Upper lobe of left lung (tissue), 6 donors: ENCODE results near the gene DPYD. TPM values are rescaled to one million over a fixed set of nuclear protein-coding genes. Genes with fewer than 3 reads are reported as not detected.

Source experiments
- ATAC-seq, 2 donors: fragments of 200-7000 bp; cut with Tn5 transposase; one replicate each; pipeline ENCODE4 v1.9.1; 2022; ENCODE audit warnings: mild to moderate bottlenecking in 2 of 2, moderate library complexity in 2 of 2; ENCODE audit not compliant: low FRiP score in 2 of 2
- DNase-seq, 2 donors: peaks; one replicate each; pipeline ENCODE4 v3.0.0-alpha.2; 2019 to 2020
- H3K27ac ChIP-seq, 4 donors: fragments of 200-600 bp; sonication (generic); one replicate each; pipeline ENCODE4 v1.5.1; 2016 to 2019
- H3K27me3 ChIP-seq, 4 donors: fragments of 200-600 bp; sonication (generic); one replicate each; pipeline ENCODE4 v1.5.1; 2017 to 2019
- H3K36me3 ChIP-seq, 4 donors: fragments of 200-600 bp; sonication (generic); one replicate each; pipeline ENCODE4 v1.5.1; 2016 to 2019
- H3K4me1 ChIP-seq, 4 donors: fragments of 200-600 bp; sonication (generic); one replicate each; pipeline ENCODE4 v1.5.1; 2018 to 2019
- H3K4me3 ChIP-seq, 4 donors: fragments of 200-600 bp; sonication (generic); one replicate each; pipeline ENCODE4 v1.5.1; 2017 to 2019; ENCODE audit warnings: mild to moderate bottlenecking in 2 of 4, moderate library complexity in 1 of 4
- H3K9me3 ChIP-seq, 4 donors: fragments of 200-600 bp; sonication (generic); one replicate each; pipeline ENCODE4 v1.5.1; 2018 to 2019
- CTCF ChIP-seq, 6 experiments: fragments of 450-650 bp in 4 of 6; fragments of 200-600 bp in 2 of 6; sonication (generic) in 2 of 6; IDR thresholded peaks; one replicate each; pipeline ENCODE4 v1.5.1; 2016 to 2019; ENCODE audit warnings: antibody characterized with exemption in 6 of 6
- EP300 ChIP-seq, 4 donors: sonication (generic); formaldehyde crosslinking; IDR thresholded peaks; one replicate each; pipeline ENCODE4 v1.5.1; 2017; ENCODE audit warnings: antibody characterized with exemption in 4 of 4, control low read depth in 2 of 4
- POLR2A ChIP-seq, 4 donors: fragments of 450-650 bp; IDR thresholded peaks; one replicate each; pipeline ENCODE4 v1.5.1; 2016 to 2017; ENCODE audit warnings: antibody characterized with exemption in 4 of 4, mild to moderate bottlenecking in 2 of 4
- POLR2AphosphoS5 ChIP-seq, 2 donors: sonication (generic); formaldehyde crosslinking; IDR thresholded peaks; one replicate each; pipeline ENCODE4 v1.5.1; 2017; ENCODE audit warnings: antibody characterized with exemption in 2 of 2
- WGBS, 2 donors: methylation state at CpG; one replicate each; pipeline ENCODE4 v1.1.5; 2017 to 2018; 5-methylcytosine and 5-hydroxymethylcytosine counted together
- total RNA-seq, 6 donors: library from RNA; depleted of rRNA in 4 of 6; stranded (reverse); fragments of >200 nt in 4 of 6; gene quantifications; one replicate each; pipeline versions ENCODE4 v1.1.0 to v1.2.1, GENCODE V29; 2016 to 2021
- donor health status: DM: no; HTN: no; CAD: no; lungs with moderate emphysema.
- donor health status: DM: no; HTN: yes; CAD: no; lungs with severe emphysema.

The DPYD gene
- total RNA-seq, 6 donors from 2014 or later, result 60.9 to 106 (median 79.7) TPM

GRCh38 chr1:97508653-97509218, 412.1 kb downstream of the DPYD start:
- Histone ChIP-seq H3K36me3 (peaks cover 0 to 3% (median 0%) of the 10 kb centered on the region in 4 donors), H3K27me3 (no peaks in the 10 kb centered on the region), H3K27ac (no peak overlapping the region), H3K4me1 (no peaks in the 10 kb centered on the region), H3K9me3 (no peaks in the 10 kb centered on the region), H3K4me3 (no peak overlapping the region)
- ATAC-seq, result no peak
- WGBS, 2 donors, result 91 to 93% methylated on average over 7 of the region's 7 CpGs
- DNase-seq, result no peak
- TF ChIP-seq CTCF (IDR thresholded peaks at IDR 0.05) (no peak), POLR2A (IDR thresholded peaks at IDR 0.05) (no peak), EP300 (IDR thresholded peaks at IDR 0.05) (no peak), POLR2AphosphoS5 (IDR thresholded peaks at IDR 0.05) (no peak)

- no peaks in the 10 kb centered on the region for H3K27me3 ChIP-seq
- peaks cover 0 to 3% (median 0%) of the 10 kb centered on the region in 4 donors for H3K36me3 ChIP-seq
- H3K4me3 ChIP-seq, result no peak overlapping the region
- H3K4me1 ChIP-seq, result no peaks in the 10 kb centered on the region
- 88 to 93% methylated on average over 1 of the region's 1 CpG for WGBS, 2 donors
- ATAC-seq (no peak), DNase-seq (no peak)
- H3K27ac ChIP-seq, result no peak overlapping the region
- no peaks in the 10 kb centered on the region for H3K9me3 ChIP-seq
- TF ChIP-seq POLR2A (IDR thresholded peaks at IDR 0.05) (no peak), CTCF (IDR thresholded peaks at IDR 0.05) (no peak), POLR2AphosphoS5 (IDR thresholded peaks at IDR 0.05) (no peak), EP300 (IDR thresholded peaks at IDR 0.05) (no peak)
Measured at GRCh38 chr1:97507863-97508262, 413.0 kb downstream of the DPYD start.

- H3K27me3 ChIP-seq, result no peaks in the 10 kb centered on the region
- H3K4me1 ChIP-seq, result no peaks in the 10 kb centered on the region
- ATAC-seq (no peak), DNase-seq (no peak)
- H3K9me3 ChIP-seq, result no peaks in the 10 kb centered on the region
- TF ChIP-seq POLR2A (IDR thresholded peaks at IDR 0.05) (no peak), POLR2AphosphoS5 (IDR thresholded peaks at IDR 0.05) (no peak), EP300 (IDR thresholded peaks at IDR 0.05) (no peak), CTCF (IDR thresholded peaks at IDR 0.05) (no peak)
- H3K4me3 ChIP-seq, result no peak overlapping the region
- peaks cover 0 to 3% (median 0%) of the 10 kb centered on the region in 4 donors for H3K36me3 ChIP-seq
- H3K27ac ChIP-seq, result no peak overlapping the region
- WGBS, 2 donors, result 79 to 90% methylated on average over 1 of the region's 1 CpG
Measured at GRCh38 chr1:97506368-97506767, 414.5 kb downstream of the DPYD start.

GRCh38 chr1:97505816-97506215, 415.0 kb downstream of the DPYD start:
- DNase-seq, result no peak
- Histone ChIP-seq H3K36me3 (peaks cover 0 to 2% (median 0%) of the 10 kb centered on the region in 4 donors), H3K9me3 (no peaks in the 10 kb centered on the region), H3K27ac (no peak overlapping the region), H3K27me3 (no peaks in the 10 kb centered on the region), H3K4me1 (no peaks in the 10 kb centered on the region), H3K4me3 (no peak overlapping the region)
- WGBS, 2 donors, result 91 to 98% methylated on average over 1 of the region's 1 CpG
- TF ChIP-seq POLR2AphosphoS5 (IDR thresholded peaks at IDR 0.05), result no peak
- TF ChIP-seq POLR2A (IDR thresholded peaks at IDR 0.05), result no peak
- TF ChIP-seq CTCF (IDR thresholded peaks at IDR 0.05), result no peak
- no peak for TF ChIP-seq EP300 (IDR thresholded peaks at IDR 0.05)
- no peak for ATAC-seq

- Histone ChIP-seq H3K4me3 (no peak overlapping the region), H3K27me3 (no peaks in the 10 kb centered on the region), H3K36me3 (no peaks in the 10 kb centered on the region), H3K9me3 (no peaks in the 10 kb centered on the region), H3K4me1 (no peaks in the 10 kb centered on the region), H3K27ac (no peak overlapping the region)
- DNase-seq, result no peak
- WGBS, 2 donors, result 99% methylated on average over 3 of the region's 3 CpGs
- no peak for ATAC-seq
- TF ChIP-seq POLR2A (IDR thresholded peaks at IDR 0.05) (no peak), POLR2AphosphoS5 (IDR thresholded peaks at IDR 0.05) (no peak), CTCF (IDR thresholded peaks at IDR 0.05) (no peak), EP300 (IDR thresholded peaks at IDR 0.05) (no peak)
Measured at GRCh38 chr1:97505289-97505688, 415.5 kb downstream of the DPYD start.
